ENCODE measurements around the gene L2HGDH.

Gene L2HGDH

DNA sequence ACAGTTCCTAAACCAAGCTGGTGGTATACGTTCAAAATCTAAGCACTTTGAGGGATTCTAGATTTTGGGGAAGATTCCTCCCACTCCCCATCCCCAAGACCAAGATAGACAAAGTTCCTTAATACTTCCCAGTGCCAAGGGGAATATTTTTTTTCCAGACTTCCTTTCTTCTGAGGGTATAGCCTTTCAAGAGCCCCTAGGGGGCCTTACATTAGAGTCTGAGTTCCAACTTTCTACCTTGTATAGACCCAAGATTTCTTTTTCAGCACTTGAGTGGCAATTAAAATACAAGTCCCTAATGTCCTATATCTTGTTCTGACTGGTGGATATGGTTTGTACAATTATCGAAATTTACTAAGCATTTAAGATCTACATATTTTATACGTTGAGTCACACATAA lies 52.0 kb downstream of the L2HGDH start:
- TF ChIP-seq FOXP2 (optimal IDR thresholded peaks at IDR 0.05; ENCODE audit: borderline replicate concordance, extremely low read depth, extremely low read length, insufficient read depth), result no peak
- TF ChIP-seq, protein P1, sequence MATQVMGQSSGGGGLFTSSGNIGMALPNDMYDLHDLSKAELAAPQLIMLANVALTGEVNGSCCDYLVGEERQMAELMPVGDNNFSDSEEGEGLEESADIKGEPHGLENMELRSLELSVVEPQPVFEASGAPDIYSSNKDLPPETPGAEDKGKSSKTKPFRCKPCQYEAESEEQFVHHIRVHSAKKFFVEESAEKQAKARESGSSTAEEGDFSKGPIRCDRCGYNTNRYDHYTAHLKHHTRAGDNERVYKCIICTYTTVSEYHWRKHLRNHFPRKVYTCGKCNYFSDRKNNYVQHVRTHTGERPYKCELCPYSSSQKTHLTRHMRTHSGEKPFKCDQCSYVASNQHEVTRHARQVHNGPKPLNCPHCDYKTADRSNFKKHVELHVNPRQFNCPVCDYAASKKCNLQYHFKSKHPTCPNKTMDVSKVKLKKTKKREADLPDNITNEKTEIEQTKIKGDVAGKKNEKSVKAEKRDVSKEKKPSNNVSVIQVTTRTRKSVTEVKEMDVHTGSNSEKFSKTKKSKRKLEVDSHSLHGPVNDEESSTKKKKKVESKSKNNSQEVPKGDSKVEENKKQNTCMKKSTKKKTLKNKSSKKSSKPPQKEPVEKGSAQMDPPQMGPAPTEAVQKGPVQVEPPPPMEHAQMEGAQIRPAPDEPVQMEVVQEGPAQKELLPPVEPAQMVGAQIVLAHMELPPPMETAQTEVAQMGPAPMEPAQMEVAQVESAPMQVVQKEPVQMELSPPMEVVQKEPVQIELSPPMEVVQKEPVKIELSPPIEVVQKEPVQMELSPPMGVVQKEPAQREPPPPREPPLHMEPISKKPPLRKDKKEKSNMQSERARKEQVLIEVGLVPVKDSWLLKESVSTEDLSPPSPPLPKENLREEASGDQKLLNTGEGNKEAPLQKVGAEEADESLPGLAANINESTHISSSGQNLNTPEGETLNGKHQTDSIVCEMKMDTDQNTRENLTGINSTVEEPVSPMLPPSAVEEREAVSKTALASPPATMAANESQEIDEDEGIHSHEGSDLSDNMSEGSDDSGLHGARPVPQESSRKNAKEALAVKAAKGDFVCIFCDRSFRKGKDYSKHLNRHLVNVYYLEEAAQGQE (IDR thresholded peaks at IDR 0.05; ENCODE audit: insufficient read depth in 1 of 2, low read depth in 2 of 2, low read length in 2 of 2), result no peak
- no peak for TF ChIP-seq POLR2AphosphoS5 (IDR thresholded peaks at IDR 0.05; ENCODE audit: low read depth, low read length)
- no peak for TF ChIP-seq SIN3A (IDR thresholded peaks at IDR 0.05; ENCODE audit: borderline replicate concordance, insufficient read depth, low read length)
- no peak for TF ChIP-seq TAF1 (IDR thresholded peaks at IDR 0.05; ENCODE audit: borderline replicate concordance, insufficient read depth, low read length)

DNA sequence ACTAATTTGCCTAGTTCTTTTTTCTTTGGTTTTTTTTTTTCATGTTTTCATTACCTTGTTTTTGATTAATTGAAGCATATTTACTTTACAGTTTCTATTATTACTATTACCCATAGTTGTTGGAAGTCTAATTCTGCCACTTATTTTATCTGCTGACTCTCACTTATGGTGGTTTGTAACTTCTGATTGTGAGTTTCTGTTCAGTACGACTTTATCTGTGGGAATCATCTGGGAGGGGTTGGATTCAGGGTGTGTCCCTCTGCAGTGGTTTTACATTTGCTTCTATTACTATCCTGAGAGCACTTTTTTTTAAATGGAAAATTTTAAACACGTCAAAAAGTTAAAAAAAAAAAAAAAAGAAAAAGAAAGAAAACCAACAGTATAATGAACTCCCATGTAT lies 54.3 kb downstream of the L2HGDH start:
- TF ChIP-seq, protein P1 (IDR thresholded peaks at IDR 0.05; ENCODE audit: insufficient read depth in 1 of 2, low read depth in 2 of 2, low read length in 2 of 2), result no peak
- TF ChIP-seq SIN3A (IDR thresholded peaks at IDR 0.05; ENCODE audit: borderline replicate concordance, insufficient read depth, low read length) (no peak), TAF1 (IDR thresholded peaks at IDR 0.05; ENCODE audit: borderline replicate concordance, insufficient read depth, low read length) (no peak), FOXP2 (optimal IDR thresholded peaks at IDR 0.05; ENCODE audit: borderline replicate concordance, extremely low read depth, extremely low read length, insufficient read depth) (no peak), POLR2AphosphoS5 (IDR thresholded peaks at IDR 0.05; ENCODE audit: low read depth, low read length) (no peak)

DNA sequence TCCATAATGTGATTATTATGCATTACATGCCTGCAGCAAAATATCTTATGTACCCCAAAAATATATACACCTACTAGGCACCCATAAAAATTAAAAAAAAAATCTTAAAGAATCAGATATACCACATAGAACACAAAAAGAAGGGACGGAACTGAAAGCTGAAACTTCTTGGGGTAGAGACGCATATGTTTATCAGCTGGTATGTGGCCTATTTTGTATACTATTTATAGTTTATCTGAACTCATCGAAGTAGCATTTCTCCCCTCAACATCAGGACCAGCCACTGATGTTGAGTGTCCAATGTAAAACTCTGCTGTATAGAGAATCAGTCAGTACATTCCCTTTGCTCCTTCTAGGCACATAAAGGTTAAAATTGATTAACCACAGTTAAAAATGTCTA lies 57.8 kb downstream of the L2HGDH start:
- TF ChIP-seq SIN3A (IDR thresholded peaks at IDR 0.05; ENCODE audit: borderline replicate concordance, insufficient read depth, low read length), result no peak
- TF ChIP-seq, protein P1 (IDR thresholded peaks at IDR 0.05; ENCODE audit: insufficient read depth in 1 of 2, low read depth in 2 of 2, low read length in 2 of 2), result no peak
- TF ChIP-seq POLR2AphosphoS5 (IDR thresholded peaks at IDR 0.05; ENCODE audit: low read depth, low read length), result no peak
- TF ChIP-seq TAF1 (IDR thresholded peaks at IDR 0.05; ENCODE audit: borderline replicate concordance, insufficient read depth, low read length), result no peak

DNA sequence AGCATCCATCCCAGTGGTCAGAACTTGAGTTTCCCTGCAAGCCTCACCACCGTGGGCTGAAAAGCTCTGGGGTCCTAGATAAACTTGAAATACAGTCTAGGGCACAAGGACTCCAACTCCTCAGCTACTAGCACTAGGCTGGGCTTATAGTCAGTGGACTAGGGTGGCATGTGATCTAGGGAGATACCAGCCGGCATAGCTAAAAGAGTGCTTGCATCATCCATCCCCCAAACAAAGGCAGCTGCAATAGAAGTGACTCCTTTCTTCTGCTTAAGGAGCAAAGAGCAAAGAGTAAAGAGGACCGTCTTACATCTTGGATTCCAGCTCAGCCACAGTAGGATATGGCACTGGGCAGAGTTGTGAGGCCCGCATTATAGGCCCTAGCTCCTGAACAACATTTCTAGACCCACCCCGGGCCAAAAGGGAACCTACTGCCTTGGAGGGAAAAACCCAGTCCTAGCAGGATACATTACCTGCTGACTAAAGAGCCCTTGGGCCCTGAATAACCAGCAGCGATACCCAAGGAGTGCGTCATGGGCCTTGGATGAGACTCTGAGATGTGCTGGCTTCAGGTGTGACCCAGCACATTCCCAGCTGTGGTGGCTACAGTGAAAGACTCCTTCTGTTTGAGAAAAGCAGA lies 62.8 kb downstream of the L2HGDH start:
- no peak for TF ChIP-seq TAF1 (IDR thresholded peaks at IDR 0.05; ENCODE audit: borderline replicate concordance, insufficient read depth, low read length)
- TF ChIP-seq, protein P1 (IDR thresholded peaks at IDR 0.05; ENCODE audit: insufficient read depth in 1 of 2, low read depth in 2 of 2, low read length in 2 of 2), result no peak
- no peak for TF ChIP-seq SIN3A (IDR thresholded peaks at IDR 0.05; ENCODE audit: borderline replicate concordance, insufficient read depth, low read length)
- TF ChIP-seq FOXP2 (optimal IDR thresholded peaks at IDR 0.05; ENCODE audit: borderline replicate concordance, extremely low read depth, extremely low read length, insufficient read depth), result no peak

DNA sequence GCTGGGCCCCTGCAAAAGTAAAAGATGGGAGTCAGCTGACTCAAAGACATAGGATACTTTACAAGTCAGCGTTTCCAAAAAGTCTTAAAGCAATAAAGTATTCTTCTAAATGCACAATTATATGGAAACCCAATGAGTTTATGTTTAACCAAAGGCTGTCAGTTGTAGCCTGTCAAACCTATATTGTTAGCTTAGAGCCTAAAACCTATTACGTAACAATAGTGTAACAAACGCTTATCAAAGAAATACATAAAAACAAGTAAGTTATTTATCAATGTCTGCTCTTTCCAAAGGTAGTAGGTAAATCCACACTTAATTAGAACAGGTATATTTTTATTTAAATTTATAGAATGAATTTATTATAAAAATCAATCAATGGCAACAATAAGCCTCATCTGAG lies 64.8 kb downstream of the L2HGDH start:
- TF ChIP-seq POLR2AphosphoS5 (IDR thresholded peaks at IDR 0.05; ENCODE audit: low read depth, low read length), result no peak
